Progenitor cell of endocrine pancreas (in vitro differentiated cells): Measurements from ENCODE around the gene NDOR1. TPM values are rescaled to one million over a fixed set of nuclear protein-coding genes. Genes with fewer than 3 reads are reported as not detected.

Source experiments
- DNase-seq: peaks from one replicate; pipeline ENCODE4 v3.0.0; 2021; ENCODE audit warnings: low spot score; ENCODE audit not compliant: unreplicated experiment
- H3K27ac Mint-ChIP-seq: 2 replicates; pipeline ENCODE4 v1.8.0; 2021; ENCODE audit warnings: mild to moderate bottlenecking, moderate library complexity, mixed read lengths
- H3K27me3 Mint-ChIP-seq: 2 replicates; pipeline ENCODE4 v1.8.0; 2021; ENCODE audit warnings: mixed read lengths
- H3K36me3 Mint-ChIP-seq: 2 replicates; pipeline ENCODE4 v1.8.0; 2022; ENCODE audit warnings: mixed read lengths; ENCODE audit not compliant: insufficient read depth
- H3K4me1 Mint-ChIP-seq: 2 replicates; pipeline ENCODE4 v1.8.0; 2021; ENCODE audit warnings: low read depth, mixed read lengths
- H3K4me3 Mint-ChIP-seq: 2 replicates; pipeline ENCODE4 v1.8.0; 2021; ENCODE audit warnings: low read depth, mild to moderate bottlenecking, moderate library complexity, mixed read lengths
- H3K9me3 Mint-ChIP-seq: 2 replicates; pipeline ENCODE4 v1.8.0; 2021; ENCODE audit warnings: low read depth, mixed read lengths
- total RNA-seq: library from RNA; stranded (reverse); gene quantifications from 2 replicates; pipeline ENCODE4 v1.2.1, GENCODE V29; 2021
- TF ChIP-seq, protein P1 (sequence below): fragments of 200-600 bp; sonication (generic); IDR thresholded peaks from one replicate; pipeline ENCODE4 v1.5.0; 2021; ENCODE audit warnings: antibody characterized with exemption, mild to moderate bottlenecking; ENCODE audit not compliant: unreplicated experiment

Gene NDOR1
- total RNA-seq, 1 donor from 2014 or later, result 37.4 TPM

DNA sequence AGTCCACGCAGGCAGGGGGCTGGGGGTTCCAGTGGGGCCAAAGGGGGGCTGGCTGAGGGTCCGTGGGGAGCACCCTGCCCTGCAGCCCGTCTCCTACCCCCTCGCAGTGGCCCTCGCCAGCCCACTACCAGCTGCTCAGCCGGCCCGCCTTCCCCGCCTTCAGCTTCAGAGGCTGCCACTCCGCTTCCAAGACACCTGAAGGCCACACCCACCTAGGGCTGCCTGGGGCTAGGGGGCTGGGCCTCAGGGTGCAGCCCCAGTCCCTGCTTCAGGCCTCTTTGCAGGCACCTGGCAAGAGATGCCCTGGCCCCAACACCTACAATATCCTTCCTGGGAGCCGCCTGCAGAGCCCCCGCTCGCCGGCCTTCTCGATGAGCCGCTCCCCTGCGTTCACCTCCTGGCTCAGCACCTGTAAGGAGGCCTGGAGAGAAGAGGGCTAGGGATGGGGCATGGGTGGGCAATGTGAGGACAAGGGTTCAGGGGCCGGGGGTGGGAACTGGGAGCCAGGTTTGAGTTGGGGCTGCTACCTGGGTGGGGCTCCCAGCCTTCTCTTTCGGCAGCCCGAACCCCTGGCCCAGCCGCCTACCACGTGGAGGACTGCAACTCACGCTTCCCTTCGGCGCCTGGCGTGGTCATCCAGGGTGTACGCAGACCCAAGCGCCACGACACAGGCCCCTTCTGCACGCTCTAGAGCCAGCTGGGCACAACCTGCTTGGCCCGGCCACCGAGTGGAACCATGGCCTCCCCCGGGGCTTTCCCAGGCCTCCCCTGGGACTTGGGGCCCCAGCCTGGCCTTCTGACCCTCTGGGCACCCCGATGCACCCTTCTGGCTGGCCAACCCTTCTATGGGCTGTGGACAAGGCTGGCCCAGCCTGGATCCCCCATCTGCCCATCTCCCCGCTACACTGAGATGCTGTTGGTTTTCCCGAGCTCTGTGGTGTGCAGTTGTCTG, 47.3 kb downstream of the NDOR1 start:
- Mint-ChIP-seq H3K4me3 (no peak overlapping the region), H3K27ac (no peak overlapping the region), H3K9me3 (no peaks in the 10 kb centered on the region)

GRCh38 chr9:137253717-137254623, 48.5 kb downstream of the NDOR1 start:
- TF ChIP-seq, protein P1, sequence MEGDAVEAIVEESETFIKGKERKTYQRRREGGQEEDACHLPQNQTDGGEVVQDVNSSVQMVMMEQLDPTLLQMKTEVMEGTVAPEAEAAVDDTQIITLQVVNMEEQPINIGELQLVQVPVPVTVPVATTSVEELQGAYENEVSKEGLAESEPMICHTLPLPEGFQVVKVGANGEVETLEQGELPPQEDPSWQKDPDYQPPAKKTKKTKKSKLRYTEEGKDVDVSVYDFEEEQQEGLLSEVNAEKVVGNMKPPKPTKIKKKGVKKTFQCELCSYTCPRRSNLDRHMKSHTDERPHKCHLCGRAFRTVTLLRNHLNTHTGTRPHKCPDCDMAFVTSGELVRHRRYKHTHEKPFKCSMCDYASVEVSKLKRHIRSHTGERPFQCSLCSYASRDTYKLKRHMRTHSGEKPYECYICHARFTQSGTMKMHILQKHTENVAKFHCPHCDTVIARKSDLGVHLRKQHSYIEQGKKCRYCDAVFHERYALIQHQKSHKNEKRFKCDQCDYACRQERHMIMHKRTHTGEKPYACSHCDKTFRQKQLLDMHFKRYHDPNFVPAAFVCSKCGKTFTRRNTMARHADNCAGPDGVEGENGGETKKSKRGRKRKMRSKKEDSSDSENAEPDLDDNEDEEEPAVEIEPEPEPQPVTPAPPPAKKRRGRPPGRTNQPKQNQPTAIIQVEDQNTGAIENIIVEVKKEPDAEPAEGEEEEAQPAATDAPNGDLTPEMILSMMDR, result no peak
- no peak for DNase-seq
- H3K36me3 Mint-ChIP-seq, result no peaks in the 10 kb centered on the region
- no peaks in the 10 kb centered on the region for H3K9me3 Mint-ChIP-seq
- peak overlapping the region; percentile 83 for H3K4me3 Mint-ChIP-seq
- peaks cover 8% of the 10 kb centered on the region for H3K4me1 Mint-ChIP-seq
- no peaks in the 10 kb centered on the region for H3K27me3 Mint-ChIP-seq
- H3K27ac Mint-ChIP-seq, result peak overlapping the region; percentile 86

More for the DNA sequence above, 47.3 kb downstream of the NDOR1 start:
- Mint-ChIP-seq H3K4me1 (peaks cover 8% of the 10 kb centered on the region), H3K36me3 (no peaks in the 10 kb centered on the region), H3K27me3 (no peaks in the 10 kb centered on the region)
- TF ChIP-seq, protein P1, result no peak
- DNase-seq, result no peak

DNA sequence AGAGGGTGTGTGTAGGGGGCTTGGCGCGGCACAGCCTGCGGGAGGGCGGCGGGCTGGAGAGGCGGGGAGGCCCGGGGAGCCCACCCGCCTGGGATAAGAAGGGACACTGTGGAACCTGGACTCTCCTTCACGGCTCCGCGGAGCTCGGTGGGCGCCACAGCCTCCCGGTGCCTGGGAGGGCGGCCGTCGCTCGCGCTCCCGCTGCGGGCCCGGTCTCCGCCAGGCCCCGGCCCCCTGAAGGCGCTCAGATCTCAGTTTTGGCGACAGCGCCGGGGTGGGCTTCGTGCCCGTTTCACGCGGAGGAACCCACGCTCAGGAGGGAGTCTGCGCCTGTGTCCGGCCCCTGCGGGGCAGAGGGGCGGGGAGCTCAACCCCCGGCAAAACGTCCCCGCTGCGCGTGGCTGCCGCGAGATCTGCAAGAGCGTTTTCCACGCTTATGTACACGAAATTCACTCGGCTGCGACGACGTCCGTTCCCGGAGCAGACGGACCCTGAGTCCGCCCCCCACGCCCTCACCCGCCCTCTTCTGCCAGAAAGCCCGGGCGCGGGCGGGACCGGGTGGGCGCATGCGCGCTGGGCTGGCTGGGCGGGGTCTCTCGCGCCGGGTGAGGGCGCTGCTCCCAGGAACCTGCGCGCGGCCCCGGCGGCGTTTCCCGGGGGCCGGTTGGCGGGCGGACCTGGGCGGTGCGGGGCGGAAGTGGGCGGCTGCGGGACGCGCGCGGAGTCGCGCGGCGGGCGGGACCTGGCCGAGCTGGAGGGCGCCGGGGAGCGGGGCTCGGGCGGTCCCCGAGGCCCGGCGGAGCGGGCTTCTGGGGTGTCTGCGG, 49.3 kb downstream of the NDOR1 start, which contains the start of gene NELFB:
Gene NELFB, plus strand, starts transcription at position 704 of the 824 bp plus-strand sequence.
- peak within 1 kb of the TSS; percentile 84 for H3K4me3 Mint-ChIP-seq
- peak within 1 kb of the TSS; percentile 86 for H3K27ac Mint-ChIP-seq
- H3K27me3 Mint-ChIP-seq, result no peaks in the 10 kb centered on the region
- no peaks in the 10 kb centered on the region for H3K36me3 Mint-ChIP-seq
- peaks cover 8% of the 10 kb centered on the region for H3K4me1 Mint-ChIP-seq
- no peaks in the 10 kb centered on the region for H3K9me3 Mint-ChIP-seq
- DNase-seq, result peak; percentile 96
- TF ChIP-seq, protein P1, result no peak

DNA sequence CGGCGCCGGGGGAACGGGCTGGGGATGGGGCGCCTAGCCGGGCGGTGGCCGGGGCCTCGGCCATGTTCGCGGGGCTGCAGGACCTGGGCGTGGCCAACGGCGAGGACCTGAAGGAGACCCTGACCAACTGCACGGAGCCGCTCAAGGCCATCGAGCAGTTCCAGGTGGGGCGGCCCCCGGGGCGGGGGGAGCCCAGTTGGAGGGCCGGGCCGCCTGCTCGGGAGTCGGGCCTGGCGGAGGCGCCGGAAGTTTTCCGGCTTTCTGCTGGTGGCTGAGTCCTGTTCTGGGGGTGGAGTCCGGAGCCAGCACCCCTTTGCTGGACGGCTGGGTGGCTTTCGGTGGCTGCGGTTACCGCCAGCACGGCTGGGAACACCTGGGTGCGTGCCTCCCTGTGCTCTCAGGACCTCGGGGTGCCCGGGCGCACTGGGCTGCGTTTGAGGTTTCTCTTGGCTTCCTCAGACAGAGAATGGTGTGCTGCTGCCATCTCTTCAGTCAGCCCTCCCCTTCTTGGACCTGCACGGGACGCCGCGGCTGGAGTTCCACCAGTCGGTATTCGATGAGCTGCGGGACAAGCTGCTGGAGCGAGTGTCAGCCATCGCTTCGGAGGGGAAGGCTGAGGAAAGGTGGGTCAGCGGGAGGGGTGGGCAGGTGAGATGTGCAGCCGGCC, 50.1 kb downstream of the NDOR1 start:
- Mint-ChIP-seq H3K27ac (peak overlapping the region; percentile 56), H3K27me3 (no peaks in the 10 kb centered on the region), H3K36me3 (no peaks in the 10 kb centered on the region), H3K4me1 (peaks cover 8% of the 10 kb centered on the region), H3K4me3 (peak overlapping the region; percentile 84), H3K9me3 (no peaks in the 10 kb centered on the region)
- DNase-seq, result peak; percentile 50
- TF ChIP-seq, protein P1, result no peak
